8988T (cell line): ENCODE data around the gene DIO1.

Experiments
- DNase-seq: peaks from one replicate; pipeline ENCODE4 v3.0.0; 2011

The DIO1 gene

DNA sequence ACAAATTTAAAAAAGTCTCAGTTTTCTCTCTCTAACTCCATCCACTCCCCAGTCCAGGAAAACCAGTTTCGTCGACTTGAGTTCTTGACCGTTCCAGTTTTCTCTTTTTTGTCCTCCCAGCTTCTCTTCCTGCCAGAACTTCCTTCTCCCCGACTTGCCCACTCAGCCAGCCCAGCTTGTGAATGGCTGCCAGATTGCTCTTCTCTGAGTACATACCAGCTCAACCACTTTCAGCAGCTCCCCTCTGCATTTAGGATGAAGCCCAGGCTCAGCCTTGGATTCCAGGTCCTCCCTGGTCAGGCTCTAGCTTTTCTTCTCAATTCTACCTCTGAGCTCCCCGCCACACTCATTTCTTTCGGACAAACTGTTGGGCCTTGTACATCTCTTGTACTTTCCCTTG, 1.4 kb downstream of the DIO1 start:
- no peak for DNase-seq

DNA sequence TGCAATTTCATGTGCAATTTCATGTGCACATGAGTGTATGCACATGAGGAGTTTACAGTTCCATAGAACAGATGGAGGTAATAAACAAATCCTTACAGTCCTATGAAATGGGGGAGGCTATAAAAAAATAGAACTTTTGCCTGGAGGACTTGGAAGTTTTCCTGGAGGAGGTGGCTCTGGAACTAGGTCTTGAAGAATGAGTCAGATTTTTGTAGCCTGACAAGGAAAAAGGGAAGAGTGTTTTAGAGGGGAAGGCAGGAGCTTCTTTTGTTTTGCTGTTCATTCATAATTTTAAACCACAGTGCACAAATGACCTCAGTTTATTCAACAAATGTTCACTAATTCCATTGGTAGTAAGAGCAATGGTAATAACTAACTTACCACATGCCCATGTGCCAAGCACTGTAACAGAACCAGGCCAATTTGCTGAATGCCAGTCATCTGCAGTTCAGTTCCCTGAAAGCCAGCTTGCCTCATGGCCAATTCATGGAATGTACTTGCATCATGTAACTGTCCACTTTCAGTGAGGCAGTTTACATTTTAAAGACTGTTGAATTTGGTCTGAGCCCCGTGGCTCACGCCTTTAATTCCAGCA, 2.7 kb downstream of the DIO1 start:
- no peak for DNase-seq

DNA sequence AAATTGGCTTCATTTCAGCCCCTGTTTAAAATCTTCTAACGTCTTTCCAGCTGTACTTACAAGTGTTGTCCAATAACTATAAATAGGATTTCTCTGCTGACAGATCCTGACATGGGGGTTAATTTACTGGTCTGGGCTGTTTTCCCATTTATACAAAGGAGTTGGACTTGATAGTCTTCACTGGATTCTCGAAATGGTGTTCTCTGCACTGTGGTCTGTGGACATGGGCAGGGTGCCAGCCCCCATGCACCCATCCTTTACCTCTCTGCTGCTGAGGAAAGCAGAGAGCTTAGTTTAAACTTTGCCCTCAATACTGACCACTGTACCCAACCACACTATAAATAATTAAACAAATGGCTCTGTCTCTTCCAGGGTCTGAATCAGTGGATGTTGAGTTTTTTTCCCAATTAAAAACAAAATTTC, 5.2 kb downstream of the DIO1 start:
- DNase-seq: no peak

DNA sequence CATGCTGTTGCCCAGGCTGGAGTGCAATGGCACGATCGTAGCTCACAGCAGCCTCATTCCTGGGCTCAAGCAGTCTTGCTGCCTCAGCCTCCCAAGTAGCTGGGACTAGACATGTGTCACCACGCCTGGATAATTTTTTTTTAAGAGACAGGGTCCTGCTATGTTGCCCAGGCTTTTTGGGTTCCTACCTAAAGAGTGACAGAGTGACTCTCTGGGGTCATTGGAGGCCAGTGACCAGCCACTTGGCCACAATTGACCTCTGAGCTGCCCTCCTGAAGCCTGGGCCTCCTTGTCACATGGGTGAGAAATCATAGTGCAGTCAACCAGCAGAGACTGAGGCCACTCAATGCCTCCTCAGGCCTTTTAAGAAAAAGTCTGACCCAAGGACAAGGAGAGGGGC, 5.7 kb downstream of the DIO1 start:
- DNase-seq: no peak

DNA sequence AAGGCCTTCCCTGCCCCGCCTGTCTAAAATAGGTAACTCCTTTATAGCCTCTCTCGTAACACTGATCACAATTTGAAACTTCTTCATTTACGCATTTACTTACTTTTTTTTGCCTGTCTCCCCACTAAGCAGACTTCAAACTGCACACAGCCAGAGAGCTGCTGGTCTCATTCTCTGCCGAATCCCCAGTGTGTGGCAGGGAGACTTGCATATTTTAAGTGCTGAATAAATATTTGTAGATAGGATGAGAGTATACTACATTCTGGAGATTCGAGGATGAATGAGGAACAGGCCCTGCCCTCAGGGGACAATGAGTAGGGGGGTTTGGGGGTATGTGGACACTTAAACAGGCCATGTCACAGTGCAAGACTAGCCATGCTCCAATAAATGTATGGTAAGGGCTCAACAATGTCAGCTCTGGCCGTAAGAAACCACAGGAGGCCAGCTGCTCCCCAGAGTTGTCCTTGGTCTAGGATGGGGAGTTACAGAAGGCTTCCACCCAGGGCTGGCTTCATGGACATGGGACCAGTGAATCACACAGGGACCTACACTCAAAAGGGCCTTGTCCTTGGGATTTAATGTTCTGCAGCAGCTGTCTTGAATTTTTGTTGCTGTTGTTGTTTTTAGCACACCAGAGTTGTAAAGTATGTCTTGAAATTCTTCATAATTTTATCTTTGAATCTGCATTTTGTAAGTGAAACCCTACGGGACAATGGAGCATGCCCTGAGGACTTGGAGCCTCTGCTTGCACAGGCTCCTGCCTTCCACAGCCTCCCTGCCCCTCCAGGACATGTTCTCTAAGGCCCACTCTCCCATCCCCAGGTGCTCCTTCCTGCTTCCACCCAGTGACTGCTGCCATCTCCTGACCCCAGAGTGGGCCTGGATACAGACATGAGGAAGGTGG, 8.5 kb downstream of the DIO1 start:
- no peak for DNase-seq

DNA sequence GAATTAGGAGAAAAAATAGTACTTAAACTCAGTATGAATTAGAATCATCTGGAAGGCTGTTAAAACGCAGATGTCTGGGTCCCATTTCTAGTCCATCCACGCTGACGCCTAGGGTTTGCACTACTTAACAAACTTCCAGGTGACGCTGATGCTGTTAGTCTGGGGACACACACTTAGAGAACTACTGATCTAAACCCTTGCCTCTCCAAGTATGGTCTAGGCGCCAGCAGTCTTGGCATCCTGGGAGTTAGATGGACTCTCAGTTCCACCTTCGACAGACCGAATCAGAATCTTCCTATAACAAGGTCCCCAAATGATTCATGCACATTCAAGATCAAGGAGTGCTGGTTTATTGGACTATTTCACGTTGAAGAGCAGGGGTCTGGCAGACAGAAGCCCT, 11.5 kb downstream of the DIO1 start:
- no peak for DNase-seq

DNA sequence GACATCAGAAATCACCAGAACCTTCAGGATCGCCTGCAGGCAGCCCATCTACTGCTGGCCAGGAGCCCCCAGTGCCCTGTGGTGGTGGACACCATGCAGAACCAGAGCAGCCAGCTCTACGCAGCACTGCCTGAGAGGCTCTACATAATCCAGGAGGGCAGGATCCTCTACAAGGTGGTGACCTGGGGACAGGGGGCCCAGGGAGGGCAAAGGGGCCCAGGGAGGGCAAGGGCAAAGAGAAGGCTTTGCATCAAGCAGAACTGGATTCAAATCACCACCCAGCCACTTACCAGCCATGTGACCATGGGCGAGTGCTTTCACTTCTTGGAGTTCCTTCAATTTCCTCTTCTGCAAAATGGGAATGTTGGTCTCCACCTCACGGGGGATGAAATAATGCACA, 12.1 kb downstream of the DIO1 start:
- no peak for DNase-seq

DNA sequence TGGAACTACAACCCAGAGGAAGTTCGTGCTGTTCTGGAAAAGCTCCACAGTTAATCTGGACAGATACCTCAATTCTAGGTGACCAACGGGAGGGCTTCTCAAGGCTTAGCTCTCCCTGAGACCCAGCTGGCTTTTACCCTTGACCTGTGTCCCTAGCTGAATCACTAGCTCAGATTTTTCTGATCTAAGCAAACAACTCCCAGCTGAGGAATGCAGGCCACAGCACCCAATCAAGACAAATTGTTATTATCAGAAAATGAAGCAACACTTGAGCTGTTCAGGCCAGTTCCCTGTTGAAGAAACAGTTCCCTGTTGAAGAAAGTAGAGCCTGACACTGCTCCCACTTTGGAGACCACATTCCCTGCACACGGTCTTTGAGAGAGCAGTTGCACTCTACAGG, 16.0 kb downstream of the DIO1 start:
- no peak for DNase-seq

DNA sequence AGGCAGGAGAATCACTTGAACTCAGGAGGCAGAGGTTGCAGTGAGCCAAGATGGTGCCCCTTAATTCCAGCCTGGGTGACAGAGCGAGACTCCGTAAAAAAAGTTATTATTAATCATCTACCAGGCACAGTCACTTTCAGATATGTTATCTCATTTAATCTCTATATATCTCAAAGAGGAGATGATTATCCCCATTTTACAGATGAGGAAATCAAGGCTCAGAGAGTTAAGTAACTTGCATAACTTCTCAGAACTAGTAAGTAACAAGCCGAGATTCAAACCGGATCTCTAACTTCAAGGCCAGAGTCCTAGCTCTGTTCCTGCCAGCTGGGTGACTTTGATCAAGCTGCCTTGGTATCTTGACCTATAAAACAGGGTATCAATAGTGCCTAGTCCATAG, 17.5 kb downstream of the DIO1 start:
- DNase-seq: no peak

DNA sequence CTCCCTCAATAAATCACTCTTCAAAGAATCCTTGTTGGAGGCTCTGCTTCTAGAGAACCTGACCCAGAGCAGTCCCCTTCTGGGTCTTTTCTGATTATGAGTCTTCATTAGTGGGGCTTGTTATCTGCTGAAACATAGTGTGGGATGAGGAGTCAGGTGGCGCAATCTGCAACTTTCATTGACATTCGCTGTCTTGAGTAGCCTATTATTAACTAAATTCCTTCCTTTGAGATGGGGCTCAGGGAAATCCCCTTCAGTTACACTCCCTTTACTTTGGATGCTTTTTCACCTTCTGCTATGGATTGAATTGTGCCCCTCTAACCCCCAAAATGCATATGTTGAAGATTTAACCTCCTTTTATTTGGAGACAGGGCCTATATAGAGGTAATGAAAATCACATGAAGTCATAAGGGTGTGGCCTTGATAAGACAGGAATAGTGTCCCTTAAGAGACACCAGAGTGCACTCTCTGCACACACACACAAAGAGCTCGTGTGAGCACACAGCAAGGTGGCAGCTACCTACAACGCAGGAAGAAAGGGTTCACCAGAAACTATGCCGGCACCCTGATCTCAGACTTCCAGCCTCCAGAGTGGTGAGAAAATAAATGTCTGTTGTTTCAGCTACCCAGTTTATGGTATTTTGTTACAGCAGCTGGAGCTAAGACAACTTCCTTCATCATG, 19.5 kb downstream of the DIO1 start:
- DNase-seq: no peak

DNA sequence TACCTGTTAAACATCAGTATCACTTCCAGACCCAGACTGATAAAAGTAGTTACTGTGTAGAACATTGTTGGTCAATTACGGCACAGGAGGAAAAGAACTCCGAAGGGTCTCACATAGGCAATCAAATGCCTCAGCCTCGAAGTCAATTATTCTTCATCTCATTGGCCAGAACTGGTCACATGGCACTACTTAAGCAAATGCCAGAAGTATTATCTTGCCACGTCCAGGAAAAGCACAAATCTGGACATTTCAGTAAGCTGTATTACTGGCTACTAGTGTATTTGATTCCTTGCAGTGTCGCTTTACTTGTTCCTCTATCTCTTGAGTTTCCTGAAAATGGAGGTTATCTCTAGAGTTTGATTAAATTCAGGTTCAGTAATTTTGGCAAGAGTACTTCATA, 24.4 kb downstream of the DIO1 start:
- DNase-seq: no peak

DNA sequence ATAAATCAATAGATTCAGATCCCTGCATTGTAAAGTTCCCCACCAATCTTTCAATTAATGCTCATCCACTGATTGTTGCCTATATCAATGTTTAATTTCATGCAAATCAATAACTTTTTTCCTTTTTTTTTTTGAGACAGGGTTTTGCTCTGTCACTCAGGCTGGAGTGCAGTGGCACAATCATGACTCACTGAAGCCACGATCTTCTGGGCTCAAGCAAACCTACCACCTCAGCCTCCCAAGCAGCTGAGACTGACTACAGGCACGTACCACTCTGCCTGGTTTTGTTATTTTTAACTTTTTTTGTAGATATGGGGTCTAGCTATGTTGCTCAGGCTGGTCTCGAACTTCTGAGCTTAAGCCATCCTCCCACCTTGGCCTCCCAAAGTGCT, 25.7 kb downstream of the DIO1 start:
- no peak for DNase-seq

DNA sequence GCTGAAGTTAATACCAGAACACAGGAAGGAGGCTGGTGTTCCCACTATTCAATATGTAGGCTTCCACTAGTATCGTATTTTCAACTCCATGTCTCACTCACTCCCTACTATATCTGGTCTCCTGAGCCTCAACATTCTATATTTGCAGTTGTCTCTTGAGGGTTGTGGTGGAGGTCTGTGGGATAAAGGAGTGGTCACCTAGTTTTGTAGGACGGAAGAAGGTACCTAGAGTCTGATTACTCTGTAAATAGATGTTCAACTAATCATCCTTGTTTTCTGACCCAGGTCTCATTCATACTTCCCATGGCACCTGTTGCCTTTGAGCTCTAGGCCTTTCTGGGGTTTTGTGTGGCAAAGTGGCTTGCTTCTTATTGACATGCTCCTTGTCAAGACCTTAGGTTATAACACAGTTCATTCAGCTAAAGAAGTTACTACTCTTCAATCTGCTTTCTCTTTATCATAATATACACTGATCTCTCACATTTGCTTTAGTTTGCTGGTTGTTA, 33.4 kb downstream of the DIO1 start:
- no peak for DNase-seq

DNA sequence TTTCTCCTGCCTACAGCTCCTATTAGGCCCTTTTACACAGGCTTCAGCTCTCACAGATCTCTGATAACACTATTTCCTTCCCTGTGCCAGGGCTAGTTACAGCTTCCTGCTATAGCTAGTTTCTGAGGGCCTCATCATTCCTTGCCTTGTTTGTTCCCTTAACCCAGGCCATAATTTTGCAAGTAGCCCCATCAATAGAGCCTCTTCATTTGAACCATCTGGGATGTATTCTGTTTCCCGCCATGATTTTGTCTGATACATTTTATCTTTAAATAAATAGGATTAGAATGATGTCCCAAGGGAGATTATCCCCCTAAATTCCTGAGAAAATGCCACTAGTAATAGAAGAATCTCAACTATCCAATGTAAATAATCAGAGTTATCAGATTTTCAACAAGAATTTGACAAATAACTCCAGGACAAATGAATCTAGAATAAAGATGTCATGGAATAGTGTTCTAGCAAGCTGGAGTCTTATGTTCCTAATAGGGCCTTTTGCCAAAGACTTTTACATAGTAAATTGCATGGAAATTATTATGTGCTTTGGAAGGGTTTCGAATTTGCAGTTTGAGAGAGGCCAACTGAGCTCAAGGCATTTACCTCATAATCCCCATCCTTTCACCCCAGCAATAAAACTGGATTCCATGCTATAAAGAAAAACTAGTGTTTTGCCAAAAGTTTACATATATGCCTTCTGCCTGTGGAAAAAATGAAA, 35.4 kb downstream of the DIO1 start:
- no peak for DNase-seq

DNA sequence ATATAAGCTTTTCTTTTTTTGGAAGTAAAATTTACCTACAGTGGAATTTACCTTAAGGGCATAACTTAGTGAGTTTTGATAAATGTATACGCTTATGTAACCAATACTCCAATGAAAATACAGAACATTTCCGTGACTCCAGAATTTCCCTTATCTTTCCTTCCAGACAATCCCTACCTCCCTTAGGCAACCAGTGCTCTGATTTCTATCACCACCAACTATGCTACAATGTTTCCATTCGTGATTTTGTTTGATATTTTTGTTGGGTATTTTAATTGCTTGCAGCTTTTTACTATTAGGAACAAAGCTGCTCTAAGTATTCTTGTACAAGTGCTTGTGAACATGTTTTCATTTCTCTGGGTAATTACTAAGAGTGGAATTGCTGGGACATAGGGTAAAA, 36.9 kb downstream of the DIO1 start:
- DNase-seq: no peak

DNA sequence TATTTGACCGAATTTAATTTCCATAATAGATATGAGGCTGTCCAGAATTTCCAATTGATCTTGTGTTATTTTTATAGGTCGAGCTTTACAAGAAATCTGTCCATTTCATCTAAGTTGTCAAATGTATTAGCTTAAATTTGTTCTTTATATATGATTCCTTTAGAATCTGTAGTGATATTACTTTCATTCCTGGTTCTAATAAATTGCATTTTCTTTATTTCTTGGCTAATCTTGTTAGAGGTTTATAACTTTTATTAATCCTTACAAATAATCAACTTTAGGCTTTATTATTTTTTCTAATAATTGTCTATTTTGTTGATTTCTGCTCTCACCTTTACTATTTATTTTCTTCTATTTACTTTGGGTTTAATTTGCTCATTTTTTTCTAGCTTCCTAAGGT, 37.5 kb downstream of the DIO1 start:
- DNase-seq: no peak

DNA sequence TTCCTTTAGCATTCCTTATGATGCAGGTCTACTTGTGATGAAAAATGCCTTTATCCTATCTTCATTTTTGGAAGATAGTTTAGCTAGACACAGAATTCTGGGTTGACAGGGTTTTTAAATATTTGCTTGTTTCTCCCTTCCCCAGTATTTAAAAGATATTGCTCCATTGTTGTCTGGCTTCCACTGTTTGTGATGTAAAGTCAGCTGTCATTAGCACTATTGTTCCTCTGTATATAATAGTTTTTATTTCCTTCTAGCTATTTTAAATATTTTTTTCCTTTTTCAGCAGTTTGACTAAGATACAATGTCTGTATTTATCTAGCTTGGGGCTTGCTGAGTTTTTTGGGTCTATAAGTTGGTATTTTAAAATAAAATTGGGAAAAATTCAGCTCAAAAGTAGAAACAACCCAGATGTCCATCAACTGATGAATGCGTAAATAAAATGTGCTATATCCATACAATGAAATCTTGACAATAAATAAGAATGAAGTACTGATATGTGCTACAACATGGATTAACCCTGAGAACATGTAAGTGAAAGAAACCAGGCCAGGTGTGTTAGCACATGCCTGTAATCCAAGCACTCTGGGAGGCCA, 40.3 kb downstream of the DIO1 start:
- no peak for DNase-seq

DNA sequence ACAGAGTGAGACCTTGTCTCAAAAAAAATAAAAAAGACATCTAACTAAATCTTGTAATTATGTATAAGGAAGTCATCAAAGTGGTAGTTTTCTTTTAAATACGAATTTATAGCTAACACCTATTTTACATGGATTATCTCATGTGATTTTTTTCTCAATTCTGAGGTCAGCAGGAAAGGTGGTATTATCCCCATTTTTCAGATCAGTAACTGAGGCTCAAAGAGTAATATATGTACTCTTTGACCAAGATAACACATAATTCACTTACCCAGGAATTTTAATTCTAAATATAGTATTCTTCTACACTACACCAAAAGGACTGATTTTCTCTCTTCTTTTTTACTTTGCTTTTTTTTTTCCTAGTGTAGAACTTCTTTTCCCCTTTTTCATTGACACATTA, 42.4 kb downstream of the DIO1 start:
- DNase-seq: no peak

DNA sequence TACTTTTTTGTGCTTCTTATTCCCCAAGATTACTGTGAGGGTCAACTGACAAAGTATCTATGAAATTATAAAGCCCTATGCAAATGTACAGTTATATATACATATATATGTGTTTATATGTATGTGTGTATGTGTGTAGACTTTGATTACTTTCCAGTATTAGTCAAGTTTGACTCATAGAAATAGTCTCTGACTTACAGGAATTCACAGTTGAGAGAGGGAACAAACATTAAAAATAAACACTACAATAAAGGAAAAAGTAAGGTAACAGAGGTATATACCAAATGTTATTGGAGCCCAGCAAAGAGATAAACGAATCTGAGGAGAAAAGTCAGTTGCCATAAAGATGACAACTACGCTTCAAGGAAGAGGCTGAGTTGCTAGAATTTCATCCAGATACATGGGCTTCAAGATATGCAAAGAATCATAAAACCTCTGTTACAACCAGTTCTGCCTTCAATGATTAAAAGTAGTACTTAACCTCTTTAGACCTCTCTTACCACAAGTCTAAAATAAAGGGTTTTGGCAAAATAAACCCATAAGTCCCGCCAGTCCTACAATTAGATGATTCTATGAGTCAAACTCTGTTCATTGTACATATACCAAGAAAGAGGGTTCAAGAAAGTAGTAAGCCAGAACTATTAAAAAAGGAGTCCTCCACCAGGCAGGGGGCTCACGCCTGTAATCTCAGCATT, 44.3 kb downstream of the DIO1 start:
- no peak for DNase-seq

DNA sequence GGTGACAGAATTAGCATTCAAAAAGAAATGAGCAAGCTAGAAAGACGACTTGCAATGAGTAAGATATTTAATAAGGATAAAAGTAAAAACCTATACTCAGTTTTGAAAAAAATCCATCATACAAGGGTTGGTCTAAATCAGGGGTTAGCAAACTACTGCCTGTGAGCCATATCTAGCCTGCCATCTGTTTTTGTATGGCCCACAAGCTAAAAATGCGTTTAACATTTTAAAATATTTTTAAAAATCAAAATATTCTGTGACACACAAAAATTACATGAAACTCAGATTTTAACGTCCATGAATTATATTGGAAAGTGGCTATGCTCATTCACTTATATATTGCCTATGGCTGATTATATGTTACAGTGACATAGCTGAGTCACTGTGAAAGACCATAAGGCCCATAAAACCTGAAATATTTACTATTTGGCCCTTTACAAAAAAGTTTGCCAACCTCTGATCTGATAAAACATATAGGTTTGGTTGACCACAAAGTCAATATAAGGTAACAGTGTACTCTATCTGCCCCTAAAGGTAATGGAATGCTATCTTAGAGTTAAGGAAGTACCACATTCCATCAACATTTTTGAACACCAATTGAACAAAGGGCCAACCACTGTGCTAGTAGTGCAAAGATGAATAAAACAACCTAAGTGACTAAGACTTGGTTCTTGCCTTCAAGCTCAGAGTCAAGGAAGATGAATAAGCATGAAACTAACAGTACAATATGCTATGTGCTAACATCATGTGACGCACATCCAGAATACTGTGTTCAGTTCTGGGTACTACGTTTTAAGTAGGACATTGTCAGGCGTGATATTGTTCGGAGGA, 48.4 kb downstream of the DIO1 start:
- DNase-seq: no peak

DNA sequence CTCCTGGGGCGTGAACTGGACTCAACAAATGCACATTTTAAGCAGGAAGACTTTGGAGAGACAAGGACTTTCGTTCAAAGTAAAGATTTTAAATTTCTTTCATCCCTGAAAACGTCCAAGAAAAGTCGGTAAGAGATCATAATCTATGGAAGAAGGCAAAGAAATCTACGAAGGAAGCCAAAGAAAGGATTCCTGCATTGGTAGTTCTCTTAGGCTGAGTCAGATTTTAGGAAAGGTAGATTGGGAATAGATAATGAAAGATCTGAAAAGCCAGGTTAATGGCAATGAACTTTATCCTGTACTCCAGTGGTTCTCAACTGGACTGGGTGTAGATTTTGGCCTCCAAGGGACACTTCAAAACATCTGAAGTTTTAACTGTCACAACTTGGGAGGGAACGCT, 49.1 kb downstream of the DIO1 start:
- DNase-seq: no peak
